Activated naive CD8-positive, alpha-beta T cell (primary cell): ENCODE results near the gene SLC17A5.
A peak's percentile ranks its signal among the peaks of the same experiment; 100 is the strongest.
"Not testable (repeated sequence)": the region's sequence is repeated elsewhere in the genome, so short reads cannot be mapped to it uniquely, and the experiment has no call there.

Experiments used
- H3K27ac Mint-ChIP-seq: one replicate; pipeline ENCODE4 v1.8.0; 2021; ENCODE audit warnings: mixed read lengths
- H3K27me3 Mint-ChIP-seq: one replicate; pipeline ENCODE4 v1.8.0; 2021; ENCODE audit warnings: mixed read lengths
- H3K36me3 Mint-ChIP-seq: one replicate; pipeline ENCODE4 v1.8.0; 2021; ENCODE audit warnings: mixed read lengths
- H3K4me1 Mint-ChIP-seq: one replicate; pipeline ENCODE4 v1.8.0; 2021; ENCODE audit warnings: low read depth, mixed read lengths
- H3K4me3 Mint-ChIP-seq: one replicate; pipeline ENCODE4 v1.8.0; 2021; ENCODE audit warnings: mild to moderate bottlenecking, mixed read lengths
- H3K9me3 Mint-ChIP-seq: one replicate; pipeline ENCODE4 v1.8.0; 2021; ENCODE audit warnings: low read depth, mixed read lengths

Gene SLC17A5

DNA sequence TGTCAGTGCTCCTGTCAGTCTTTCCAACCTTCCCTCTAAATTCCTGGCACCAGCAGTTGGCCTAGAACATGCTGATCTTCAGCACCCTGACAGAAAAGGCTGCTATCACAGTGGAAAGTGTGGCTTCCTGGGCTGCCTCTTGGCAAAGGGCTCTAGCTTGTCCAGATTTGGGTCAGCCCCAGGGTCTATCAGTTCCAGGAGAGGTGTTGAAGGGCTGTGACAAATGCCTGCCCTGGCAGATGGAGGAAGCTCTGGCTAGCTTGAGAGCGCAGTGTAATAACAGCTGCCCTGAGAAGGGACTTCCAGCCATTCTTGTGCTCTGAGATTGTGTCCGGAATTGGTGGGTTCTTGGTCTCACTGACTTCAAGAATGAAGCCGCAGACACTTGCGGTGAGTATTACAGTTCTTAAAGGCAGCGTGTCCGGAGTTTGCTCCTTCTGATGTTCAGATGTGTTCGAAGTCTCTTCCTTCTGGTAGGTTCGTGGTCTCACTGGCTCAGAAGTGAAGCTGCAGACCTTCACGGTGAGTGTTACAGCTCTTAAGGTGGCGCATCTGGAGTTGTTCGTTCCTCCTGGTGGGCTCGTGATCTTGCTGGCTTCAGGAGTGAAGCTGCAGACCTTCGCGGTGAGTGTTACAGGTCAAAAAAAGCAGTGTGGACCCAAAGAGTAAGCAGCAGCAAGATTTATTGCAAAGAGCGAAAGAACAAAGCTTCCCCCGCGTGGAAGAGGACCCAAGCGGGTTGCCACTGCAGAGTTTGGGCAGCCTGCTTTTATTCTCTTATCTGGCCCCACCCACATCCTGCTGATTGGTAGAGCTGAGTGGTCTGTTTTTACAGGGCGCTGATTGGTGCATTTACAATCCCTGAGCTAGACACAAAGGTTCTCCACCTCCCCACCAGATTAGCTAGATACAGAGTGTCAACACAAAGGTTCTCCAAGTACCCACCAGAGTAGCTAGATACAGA, 82.3 kb downstream of the SLC17A5 start:
- not testable (repeated sequence) for H3K27me3 Mint-ChIP-seq, H3K4me1 Mint-ChIP-seq, H3K36me3 Mint-ChIP-seq, H3K9me3 Mint-ChIP-seq
- Mint-ChIP-seq H3K27ac (peak overlapping the region; percentile 10), H3K4me3 (peak overlapping the region; percentile 30)

GRCh38 chr6:73569121-73569520, 84.7 kb downstream of the SLC17A5 start:
- no peak overlapping the region for H3K4me3 Mint-ChIP-seq
- H3K4me1 Mint-ChIP-seq, result no peaks in the 10 kb centered on the region
- no peaks in the 10 kb centered on the region for H3K9me3 Mint-ChIP-seq
- H3K36me3 Mint-ChIP-seq, result no peaks in the 10 kb centered on the region
- no peak overlapping the region for H3K27ac Mint-ChIP-seq
- no peaks in the 10 kb centered on the region for H3K27me3 Mint-ChIP-seq

DNA sequence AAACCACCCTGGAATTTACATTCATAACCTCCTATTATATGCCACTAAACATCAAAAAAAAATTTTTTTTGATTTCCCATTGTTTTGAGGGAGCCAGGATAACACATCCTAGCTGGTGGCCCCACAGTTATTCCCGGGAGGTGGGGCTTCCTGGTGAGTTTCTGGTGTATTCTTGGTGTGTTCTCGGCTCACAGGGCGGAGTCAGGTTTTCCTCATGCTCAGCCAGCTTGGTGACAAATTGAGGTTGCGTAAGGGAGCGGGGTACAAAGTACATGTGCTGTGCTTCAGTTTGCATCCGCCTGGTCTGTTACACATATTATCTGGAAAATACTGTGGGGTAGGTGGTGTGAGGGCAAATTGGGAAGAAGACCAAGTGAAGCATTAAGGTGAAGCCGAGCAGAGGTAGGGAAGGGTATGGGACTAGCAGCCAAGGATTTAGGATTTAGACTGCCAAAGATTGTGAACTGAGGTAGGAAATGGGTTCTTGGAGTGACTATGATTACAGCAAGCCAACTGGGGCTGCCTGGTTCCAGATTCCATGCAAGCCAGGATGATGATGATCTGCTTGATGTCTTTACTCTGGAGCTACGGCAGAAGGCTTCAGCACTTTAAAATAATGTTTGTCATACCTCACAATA, 86.7 kb downstream of the SLC17A5 start:
- Mint-ChIP-seq H3K36me3 (no peaks in the 10 kb centered on the region), H3K9me3 (no peaks in the 10 kb centered on the region), H3K4me1 (no peaks in the 10 kb centered on the region), H3K4me3 (no peak overlapping the region), H3K27me3 (no peaks in the 10 kb centered on the region), H3K27ac (no peak overlapping the region)

- not testable (repeated sequence) for H3K9me3 Mint-ChIP-seq, H3K36me3 Mint-ChIP-seq, H3K27me3 Mint-ChIP-seq, H3K4me1 Mint-ChIP-seq, H3K27ac Mint-ChIP-seq, H3K4me3 Mint-ChIP-seq
These were observed 87.3 kb downstream of the SLC17A5 start for GRCh38 chr6:73566486-73566871.

GRCh38 chr6:73565767-73566485, 87.9 kb downstream of the SLC17A5 start:
- Mint-ChIP-seq H3K27me3 (no peaks in the 10 kb centered on the region), H3K9me3 (no peaks in the 10 kb centered on the region), H3K36me3 (no peaks in the 10 kb centered on the region), H3K4me3 (no peak overlapping the region), H3K4me1 (peaks cover under 1% of the 10 kb centered on the region), H3K27ac (no peak overlapping the region)

DNA sequence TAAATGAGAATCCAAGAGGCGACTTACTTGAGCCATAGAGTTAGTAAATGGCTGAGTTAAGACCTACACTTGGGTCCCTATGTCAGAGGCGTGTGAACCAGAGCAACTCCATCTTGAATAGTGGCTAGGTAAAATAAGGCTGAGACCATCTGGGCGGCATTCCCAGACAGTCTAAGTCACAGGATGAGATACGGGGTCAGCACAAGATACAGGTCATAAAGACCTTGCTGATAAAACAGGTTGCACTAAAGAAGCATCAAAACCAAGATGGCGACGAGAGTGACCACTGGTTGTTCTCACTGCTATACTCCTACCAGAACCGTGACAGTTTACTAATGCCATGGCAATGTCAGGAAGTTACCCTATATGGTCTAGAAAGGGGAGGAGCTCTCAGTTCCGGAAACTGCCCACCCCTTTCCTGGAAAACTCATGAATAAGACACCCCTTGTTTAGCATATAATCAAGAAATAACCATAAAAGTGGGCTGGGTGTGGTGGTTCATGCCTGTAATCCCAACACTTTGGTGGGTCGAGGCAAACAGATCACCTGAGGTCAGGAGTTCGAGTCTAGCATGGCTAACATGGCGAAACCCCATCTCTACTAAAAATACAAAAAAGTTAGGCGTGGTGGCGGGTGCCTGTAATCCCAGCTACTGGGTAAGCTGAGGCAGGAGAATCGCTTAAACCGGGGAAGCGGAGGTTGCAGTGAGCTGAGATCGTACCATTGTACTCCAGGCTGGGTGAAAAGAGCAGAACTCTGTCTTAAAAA, 89.0 kb downstream of the SLC17A5 start:
- H3K4me3 Mint-ChIP-seq, result no peak overlapping the region
- no peak overlapping the region for H3K27ac Mint-ChIP-seq

DNA sequence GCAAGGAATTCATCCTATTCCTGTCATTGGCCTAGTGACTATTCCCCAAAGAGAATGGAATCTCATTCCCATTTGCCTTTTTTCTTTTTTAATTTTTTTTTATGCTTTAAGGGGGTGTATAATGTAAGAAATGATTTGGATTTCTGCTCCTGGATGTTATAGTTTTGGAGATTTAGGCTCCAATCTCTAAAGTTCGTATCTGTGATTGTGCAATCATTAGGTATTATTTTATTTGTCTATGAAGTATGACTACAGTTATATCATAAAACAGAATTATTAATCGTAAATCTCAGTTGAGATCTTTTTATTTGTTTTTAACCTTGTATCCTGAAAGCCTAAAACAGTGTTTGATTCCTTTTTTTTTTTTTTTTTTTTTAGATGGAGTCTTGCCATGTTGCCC, 91.2 kb downstream of the SLC17A5 start:
- H3K27ac Mint-ChIP-seq, result no peak overlapping the region
- H3K4me1 Mint-ChIP-seq, result peaks cover 6% of the 10 kb centered on the region
- H3K9me3 Mint-ChIP-seq, result no peaks in the 10 kb centered on the region
- no peak overlapping the region for H3K4me3 Mint-ChIP-seq
- H3K27me3 Mint-ChIP-seq, result no peaks in the 10 kb centered on the region
- no peaks in the 10 kb centered on the region for H3K36me3 Mint-ChIP-seq

More for the DNA sequence above, 89.0 kb downstream of the SLC17A5 start:
- Mint-ChIP-seq H3K9me3 (no peaks in the 10 kb centered on the region), H3K27me3 (no peaks in the 10 kb centered on the region), H3K36me3 (no peaks in the 10 kb centered on the region), H3K4me1 (peaks cover 6% of the 10 kb centered on the region)

- Mint-ChIP-seq H3K36me3 (no peaks in the 10 kb centered on the region), H3K27ac (no peak overlapping the region), H3K4me3 (no peak overlapping the region), H3K27me3 (no peaks in the 10 kb centered on the region), H3K4me1 (peaks cover 6% of the 10 kb centered on the region), H3K9me3 (no peaks in the 10 kb centered on the region)
These were observed 92.9 kb downstream of the SLC17A5 start for GRCh38 chr6:73560853-73561407.

GRCh38 chr6:73560182-73560732, 93.5 kb downstream of the SLC17A5 start:
- no peaks in the 10 kb centered on the region for H3K36me3 Mint-ChIP-seq
- no peak overlapping the region for H3K27ac Mint-ChIP-seq
- peaks cover 6% of the 10 kb centered on the region for H3K4me1 Mint-ChIP-seq
- no peaks in the 10 kb centered on the region for H3K9me3 Mint-ChIP-seq
- H3K4me3 Mint-ChIP-seq, result no peak overlapping the region
- no peaks in the 10 kb centered on the region for H3K27me3 Mint-ChIP-seq

DNA sequence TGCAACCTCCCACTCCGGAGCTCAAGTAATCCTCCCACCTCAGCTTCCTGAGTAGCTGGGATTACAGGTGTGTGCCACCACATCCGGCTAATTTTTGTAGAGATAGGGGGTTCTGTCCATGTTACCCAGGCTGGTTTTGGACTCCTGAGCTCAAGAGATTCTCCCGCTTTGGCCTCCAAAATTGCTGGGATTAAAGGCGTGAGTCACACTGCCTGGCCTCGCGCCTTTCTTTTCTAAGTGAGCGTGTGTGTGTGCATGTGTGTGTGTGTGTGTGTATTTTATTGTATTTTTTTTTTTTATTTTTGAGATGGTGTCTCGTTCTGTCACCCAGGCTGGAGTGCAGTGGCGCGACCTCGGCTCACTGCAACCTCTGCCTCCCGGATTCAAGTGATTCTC, 94.4 kb downstream of the SLC17A5 start:
- H3K27me3 Mint-ChIP-seq, H3K9me3 Mint-ChIP-seq, H3K36me3 Mint-ChIP-seq, H3K27ac Mint-ChIP-seq, H3K4me3 Mint-ChIP-seq, H3K4me1 Mint-ChIP-seq: not testable (repeated sequence)

- Mint-ChIP-seq H3K36me3 (no peaks in the 10 kb centered on the region), H3K4me1 (peaks cover 6% of the 10 kb centered on the region), H3K4me3 (no peak overlapping the region), H3K27ac (no peak overlapping the region), H3K9me3 (no peaks in the 10 kb centered on the region), H3K27me3 (no peaks in the 10 kb centered on the region)
These were observed 95.0 kb downstream of the SLC17A5 start for GRCh38 chr6:73558624-73559398.

DNA sequence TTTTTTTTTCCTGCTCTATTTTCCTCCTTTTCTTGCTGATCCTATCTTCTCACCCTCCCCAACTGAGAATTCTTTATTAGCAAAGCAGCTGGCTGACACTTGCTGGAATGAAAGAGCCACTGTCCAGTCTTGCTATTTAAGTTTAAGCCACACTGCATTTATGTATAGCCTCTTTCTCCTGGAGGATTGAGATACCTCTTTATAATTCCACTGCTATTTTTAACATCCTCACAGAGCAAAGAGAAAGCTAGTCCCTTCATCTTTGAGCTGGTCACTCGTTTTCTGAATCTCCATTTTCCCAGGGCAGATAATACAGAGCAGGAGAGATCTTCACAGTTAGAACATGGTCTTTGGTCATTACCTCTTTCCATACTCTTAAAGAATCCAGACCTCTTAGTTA, 97.0 kb downstream of the SLC17A5 start:
- Mint-ChIP-seq H3K36me3 (no peaks in the 10 kb centered on the region), H3K9me3 (no peaks in the 10 kb centered on the region), H3K27me3 (no peaks in the 10 kb centered on the region), H3K4me1 (peaks cover 6% of the 10 kb centered on the region), H3K4me3 (no peak overlapping the region), H3K27ac (no peak overlapping the region)

- H3K27ac Mint-ChIP-seq, H3K27me3 Mint-ChIP-seq: not testable (repeated sequence)
These were observed 98.3 kb downstream of the SLC17A5 start for GRCh38 chr6:73555380-73555949.

More at GRCh38 chr6:73555380-73555949, 98.3 kb downstream of the SLC17A5 start:
- not testable (repeated sequence) for H3K9me3 Mint-ChIP-seq, H3K4me1 Mint-ChIP-seq, H3K4me3 Mint-ChIP-seq, H3K36me3 Mint-ChIP-seq
